ENCODE results near the gene SLC26A9.

SLC26A9 gene

GRCh38 chr1:205950280-205950679 lies 7.0 kb upstream of the SLC26A9 start:
- Histone ChIP-seq H3K27me3 (ENCODE audit: control insufficient read depth, insufficient read depth, low read length, poor library complexity, severe bottlenecking) (no peaks in the 10 kb centered on the region), H3K4me1 (ENCODE audit: control insufficient read depth, insufficient read depth, low read length) (peaks cover 9% of the 10 kb centered on the region)
- 82 to 83% methylated on average over 8 of the region's 8 CpGs for WGBS, 2 experiments

GRCh38 chr1:205949753-205950152 lies 6.5 kb upstream of the SLC26A9 start:
- no peak overlapping the region for H3K4me3 ChIP-seq (ENCODE audit: insufficient read depth, low read depth, low read length)
- WGBS, 2 experiments: 94 to 97% methylated on average over 1 of the region's 1 CpG
- peaks cover 9% of the 10 kb centered on the region for H3K4me1 ChIP-seq (ENCODE audit: control insufficient read depth, insufficient read depth, low read length)
- H3K36me3 ChIP-seq (ENCODE audit: control insufficient read depth, insufficient read depth, low read length): no peaks in the 10 kb centered on the region
- no peaks in the 10 kb centered on the region for H3K27me3 ChIP-seq (ENCODE audit: control insufficient read depth, insufficient read depth, low read length, poor library complexity, severe bottlenecking)
- no peak overlapping the region for H3K27ac ChIP-seq (ENCODE audit: insufficient read depth, low read depth, low read length, poor library complexity, severe bottlenecking)
- H3K9me3 ChIP-seq (ENCODE audit: control insufficient read depth, low read length): no peaks in the 10 kb centered on the region

More at GRCh38 chr1:205950280-205950679, 7.0 kb upstream of the SLC26A9 start:
- no peaks in the 10 kb centered on the region for H3K9me3 ChIP-seq (ENCODE audit: control insufficient read depth, low read length)
- H3K4me3 ChIP-seq (ENCODE audit: insufficient read depth, low read depth, low read length): no peak overlapping the region
- H3K27ac ChIP-seq (ENCODE audit: insufficient read depth, low read depth, low read length, poor library complexity, severe bottlenecking): no peak overlapping the region
- H3K36me3 ChIP-seq (ENCODE audit: control insufficient read depth, insufficient read depth, low read length): no peaks in the 10 kb centered on the region

DNA sequence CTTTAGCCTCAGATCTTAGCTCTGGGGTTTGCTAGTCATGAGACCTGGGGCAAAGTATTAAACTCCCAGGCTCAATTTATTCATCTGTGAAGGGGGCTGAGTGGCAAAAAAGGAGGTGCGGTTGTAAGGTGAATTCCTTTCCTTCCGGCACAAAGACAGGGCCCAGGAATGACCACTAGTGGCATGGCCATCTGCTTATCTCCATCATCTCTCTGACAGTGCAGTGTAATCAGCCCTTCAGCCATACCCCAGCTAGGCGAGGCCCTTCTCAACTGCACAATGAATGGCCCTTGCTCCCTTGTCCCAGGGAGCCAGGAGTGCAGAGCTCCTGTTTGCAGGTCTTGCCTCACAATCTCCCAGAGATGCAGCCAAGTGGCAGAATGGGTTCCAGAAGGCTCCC lies 5.6 kb upstream of the SLC26A9 start:
- Histone ChIP-seq H3K36me3 (ENCODE audit: control insufficient read depth, insufficient read depth, low read length) (no peaks in the 10 kb centered on the region), H3K4me1 (ENCODE audit: control insufficient read depth, insufficient read depth, low read length) (peaks cover 11% of the 10 kb centered on the region), H3K4me3 (ENCODE audit: insufficient read depth, low read depth, low read length) (no peak overlapping the region), H3K27ac (ENCODE audit: insufficient read depth, low read depth, low read length, poor library complexity, severe bottlenecking) (no peak overlapping the region), H3K9me3 (ENCODE audit: control insufficient read depth, low read length) (no peaks in the 10 kb centered on the region), H3K27me3 (ENCODE audit: control insufficient read depth, insufficient read depth, low read length, poor library complexity, severe bottlenecking) (no peaks in the 10 kb centered on the region)
- WGBS, 2 experiments: 93 to 96% methylated on average over 3 of the region's 3 CpGs

GRCh38 chr1:205948039-205948438 lies 4.8 kb upstream of the SLC26A9 start:
- Histone ChIP-seq H3K4me3 (ENCODE audit: insufficient read depth, low read depth, low read length) (no peak overlapping the region), H3K36me3 (ENCODE audit: control insufficient read depth, insufficient read depth, low read length) (no peaks in the 10 kb centered on the region), H3K27ac (ENCODE audit: insufficient read depth, low read depth, low read length, poor library complexity, severe bottlenecking) (no peak overlapping the region), H3K4me1 (ENCODE audit: control insufficient read depth, insufficient read depth, low read length) (peaks cover 16% of the 10 kb centered on the region), H3K27me3 (ENCODE audit: control insufficient read depth, insufficient read depth, low read length, poor library complexity, severe bottlenecking) (no peaks in the 10 kb centered on the region), H3K9me3 (ENCODE audit: control insufficient read depth, low read length) (no peaks in the 10 kb centered on the region)
- WGBS, 2 experiments: 91 to 96% methylated on average over 4 of the region's 4 CpGs

- no peaks in the 10 kb centered on the region for H3K27me3 ChIP-seq (ENCODE audit: control insufficient read depth, insufficient read depth, low read length, poor library complexity, severe bottlenecking)
- H3K4me1 ChIP-seq (ENCODE audit: control insufficient read depth, insufficient read depth, low read length): peaks cover 19% of the 10 kb centered on the region
- no peak overlapping the region for H3K4me3 ChIP-seq (ENCODE audit: insufficient read depth, low read depth, low read length)
- 94 to 95% methylated on average over 4 of the region's 4 CpGs for WGBS, 2 experiments
- no peak overlapping the region for H3K27ac ChIP-seq (ENCODE audit: insufficient read depth, low read depth, low read length, poor library complexity, severe bottlenecking)
- H3K36me3 ChIP-seq (ENCODE audit: control insufficient read depth, insufficient read depth, low read length): no peaks in the 10 kb centered on the region
- H3K9me3 ChIP-seq (ENCODE audit: control insufficient read depth, low read length): no peaks in the 10 kb centered on the region
Observed at GRCh38 chr1:205947024-205947423, 3.8 kb upstream of the SLC26A9 start.

DNA sequence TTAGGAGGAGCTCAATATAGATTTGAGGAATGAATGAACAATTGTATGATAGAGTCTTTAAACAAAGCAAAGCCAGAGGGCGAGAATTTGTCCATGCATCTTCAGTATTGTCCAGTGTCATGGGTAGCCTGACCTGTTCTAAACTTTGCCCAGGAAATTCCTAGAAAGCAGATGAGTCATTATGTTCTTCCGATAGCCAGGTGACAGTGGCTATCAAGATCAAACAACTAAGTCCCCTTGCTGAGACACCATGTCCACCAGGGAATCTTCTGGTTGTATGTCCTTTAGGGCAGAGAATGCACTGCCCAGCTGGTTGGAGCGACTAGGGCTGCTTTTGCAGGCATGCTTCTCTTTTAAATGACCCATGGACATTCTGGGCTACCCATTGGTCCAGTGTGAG lies 1.8 kb upstream of the SLC26A9 start:
- Histone ChIP-seq H3K4me1 (ENCODE audit: control insufficient read depth, insufficient read depth, low read length) (peaks cover 21% of the 10 kb centered on the region), H3K27ac (ENCODE audit: insufficient read depth, low read depth, low read length, poor library complexity, severe bottlenecking) (no peak overlapping the region), H3K36me3 (ENCODE audit: control insufficient read depth, insufficient read depth, low read length) (no peaks in the 10 kb centered on the region), H3K4me3 (ENCODE audit: insufficient read depth, low read depth, low read length) (no peak overlapping the region), H3K27me3 (ENCODE audit: control insufficient read depth, insufficient read depth, low read length, poor library complexity, severe bottlenecking) (no peaks in the 10 kb centered on the region), H3K9me3 (ENCODE audit: control insufficient read depth, low read length) (no peaks in the 10 kb centered on the region)
- WGBS, 2 experiments: 95 to 98% methylated on average over 3 of the region's 3 CpGs

DNA sequence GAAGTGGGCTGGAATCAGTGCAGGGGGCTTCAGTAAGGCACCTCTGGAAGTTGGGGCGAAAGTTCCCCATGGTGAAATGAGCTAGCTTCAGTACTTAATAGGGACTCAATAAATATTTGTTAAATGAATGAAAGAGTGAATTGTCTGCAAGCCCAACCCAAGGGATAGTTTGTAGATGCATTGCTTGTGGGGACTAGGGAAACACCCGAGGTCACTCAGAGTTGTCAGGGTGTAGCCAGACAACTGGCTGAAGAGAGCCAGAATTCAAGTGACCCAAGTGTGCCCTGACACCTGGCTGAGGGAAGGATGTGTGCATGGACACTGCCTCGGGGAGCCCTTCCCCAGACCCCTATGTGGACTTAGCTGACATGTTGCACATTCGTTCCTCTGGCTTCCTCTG lies 1.3 kb upstream of the SLC26A9 start:
- Histone ChIP-seq H3K4me1 (ENCODE audit: control insufficient read depth, insufficient read depth, low read length) (peaks cover 26% of the 10 kb centered on the region), H3K9me3 (ENCODE audit: control insufficient read depth, low read length) (no peaks in the 10 kb centered on the region), H3K36me3 (ENCODE audit: control insufficient read depth, insufficient read depth, low read length) (no peaks in the 10 kb centered on the region), H3K27me3 (ENCODE audit: control insufficient read depth, insufficient read depth, low read length, poor library complexity, severe bottlenecking) (no peaks in the 10 kb centered on the region), H3K27ac (ENCODE audit: insufficient read depth, low read depth, low read length, poor library complexity, severe bottlenecking) (no peak overlapping the region), H3K4me3 (ENCODE audit: insufficient read depth, low read depth, low read length) (no peak overlapping the region)
- WGBS, 2 experiments: 92 to 94% methylated on average over 3 to 4 of the region's 4 CpGs

DNA sequence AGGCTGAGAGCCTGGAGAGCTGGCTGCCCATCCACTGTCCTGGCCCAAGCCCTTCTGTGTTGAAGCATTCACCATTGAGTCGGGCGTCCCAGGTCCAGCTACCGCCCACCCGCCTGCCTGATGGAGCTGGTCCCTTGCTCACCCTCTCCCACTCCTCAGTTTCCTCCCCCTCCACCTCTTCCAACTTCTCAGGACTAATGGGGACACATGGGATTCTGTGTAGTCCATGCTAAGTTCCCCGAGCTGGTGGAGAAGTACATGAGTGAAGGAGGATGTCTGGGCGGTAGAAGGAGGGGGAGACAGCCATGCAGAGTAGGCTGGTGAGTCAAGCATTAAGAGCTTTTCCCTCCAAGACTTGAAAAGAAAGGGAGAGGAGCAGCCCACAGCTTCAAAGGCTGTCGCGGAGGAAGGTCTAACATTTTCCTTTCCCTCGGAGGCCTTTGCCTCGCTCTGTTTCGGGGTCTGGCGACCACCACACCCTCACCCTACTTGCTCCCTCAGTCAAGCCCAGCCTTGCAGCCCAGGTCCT lies 561 bp downstream of the SLC26A9 start:
- peaks cover 32% of the 10 kb centered on the region for H3K4me1 ChIP-seq (ENCODE audit: control insufficient read depth, insufficient read depth, low read length)
- no peaks in the 10 kb centered on the region for H3K9me3 ChIP-seq (ENCODE audit: control insufficient read depth, low read length)
- no peak overlapping the region for H3K4me3 ChIP-seq (ENCODE audit: insufficient read depth, low read depth, low read length)
- H3K36me3 ChIP-seq (ENCODE audit: control insufficient read depth, insufficient read depth, low read length): no peaks in the 10 kb centered on the region
- WGBS, 2 experiments: 87 to 94% methylated on average over 12 of the region's 12 CpGs
- no peaks in the 10 kb centered on the region for H3K27me3 ChIP-seq (ENCODE audit: control insufficient read depth, insufficient read depth, low read length, poor library complexity, severe bottlenecking)
- H3K27ac ChIP-seq (ENCODE audit: insufficient read depth, low read depth, low read length, poor library complexity, severe bottlenecking): no peak overlapping the region

DNA sequence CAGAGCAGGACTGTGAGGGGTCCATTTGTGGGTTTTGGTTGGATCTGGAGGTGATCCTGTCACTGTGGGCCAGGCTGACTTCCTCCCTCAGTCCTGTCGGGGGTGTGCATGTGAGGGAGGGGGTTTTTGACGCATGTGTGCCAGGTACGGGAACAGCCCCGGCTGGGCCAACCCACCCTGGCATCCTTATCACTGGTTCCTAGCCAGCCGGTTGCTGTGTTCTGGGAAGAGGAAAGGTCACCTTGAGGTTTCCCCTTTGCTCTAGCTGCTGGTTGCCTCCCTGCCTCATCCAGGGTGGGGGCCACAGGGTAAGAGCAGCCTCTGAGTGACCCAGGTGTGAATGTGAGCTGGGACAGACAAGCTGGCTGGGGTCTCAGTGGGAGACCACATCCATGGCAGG lies 2.5 kb downstream of the SLC26A9 start:
- Histone ChIP-seq H3K27ac (ENCODE audit: insufficient read depth, low read depth, low read length, poor library complexity, severe bottlenecking) (no peak overlapping the region), H3K9me3 (ENCODE audit: control insufficient read depth, low read length) (no peaks in the 10 kb centered on the region), H3K4me1 (ENCODE audit: control insufficient read depth, insufficient read depth, low read length) (peaks cover 32% of the 10 kb centered on the region), H3K27me3 (ENCODE audit: control insufficient read depth, insufficient read depth, low read length, poor library complexity, severe bottlenecking) (no peaks in the 10 kb centered on the region), H3K4me3 (ENCODE audit: insufficient read depth, low read depth, low read length) (no peak overlapping the region), H3K36me3 (ENCODE audit: control insufficient read depth, insufficient read depth, low read length) (no peaks in the 10 kb centered on the region)
- 90 to 95% methylated on average over 5 of the region's 5 CpGs for whole genome bisulfite sequencing, 2 experiments

DNA sequence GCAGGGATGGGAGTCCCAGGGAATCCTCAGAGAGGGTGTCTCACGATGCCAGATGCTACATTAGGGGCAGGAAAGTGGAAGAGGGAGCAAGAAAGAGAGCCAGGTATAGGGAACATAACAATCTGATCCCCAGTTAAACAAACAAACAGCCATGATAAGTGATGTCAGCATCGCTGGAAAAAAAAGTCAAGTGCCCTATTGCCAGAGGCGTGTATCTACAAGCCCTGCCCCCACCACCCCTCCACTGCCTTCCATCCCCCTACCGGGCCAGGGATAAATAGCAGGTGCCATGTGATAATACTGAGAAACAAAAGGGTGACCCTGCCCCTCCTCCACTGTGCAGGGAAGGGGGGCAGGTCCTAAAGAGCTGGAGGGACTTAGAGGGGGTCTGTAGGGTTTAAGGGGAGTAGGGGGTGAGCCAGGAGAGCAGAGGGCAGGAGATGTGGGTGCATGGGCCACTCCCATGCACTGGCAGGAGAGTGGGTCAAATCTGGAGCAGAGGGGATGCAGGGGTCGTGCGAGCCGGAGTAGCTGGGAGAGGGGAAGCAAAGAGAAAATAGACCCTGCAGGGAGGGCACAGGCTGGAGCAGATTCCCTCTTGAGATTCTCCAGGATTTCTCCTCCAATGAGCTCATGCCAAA lies 3.4 kb downstream of the SLC26A9 start:
- Histone ChIP-seq H3K27ac (ENCODE audit: insufficient read depth, low read depth, low read length, poor library complexity, severe bottlenecking) (no peak overlapping the region), H3K9me3 (ENCODE audit: control insufficient read depth, low read length) (no peaks in the 10 kb centered on the region), H3K27me3 (ENCODE audit: control insufficient read depth, insufficient read depth, low read length, poor library complexity, severe bottlenecking) (no peaks in the 10 kb centered on the region), H3K36me3 (ENCODE audit: control insufficient read depth, insufficient read depth, low read length) (no peaks in the 10 kb centered on the region), H3K4me3 (ENCODE audit: insufficient read depth, low read depth, low read length) (no peak overlapping the region), H3K4me1 (ENCODE audit: control insufficient read depth, insufficient read depth, low read length) (peaks cover 32% of the 10 kb centered on the region)
- 46 to 52% methylated on average over 7 of the region's 7 CpGs for WGBS, 2 experiments
